Choroid plexus epithelial cell (primary cell): ENCODE measurements around the gene ANO4.
A peak's percentile ranks its signal among the peaks of the same experiment; 100 is the strongest.

ENCODE experiments used
- DNase-seq: peaks from one replicate; pipeline ENCODE4 v3.0.0-alpha.2; 2010; ENCODE audit warnings: low read depth
- H3K4me3 ChIP-seq: 2 replicates; pipeline ENCODE4 v1.5.1; 2011; ENCODE audit warnings: low read depth, mild to moderate bottlenecking, control low read depth, low read length, moderate library complexity
- CTCF ChIP-seq: conservative IDR thresholded peaks from 2 replicates; pipeline ENCODE4 v1.5.1; 2011; ENCODE audit warnings: low read depth, mild to moderate bottlenecking, control low read depth, inconsistent platforms, low read length, moderate library complexity

Gene ANO4

GRCh38 chr12:100794441-100795173 lies at the start of gene ANO4:
ANO4 (plus strand) TSS chr12:100794776; CDS start chr12:100901786, 107,010 bp downstream.
- DNase-seq = peak; percentile 28
- TF ChIP-seq CTCF = no peak
- H3K4me3 ChIP-seq = peak within 1 kb of the TSS; percentile 42

GRCh38 chr12:100745378-100746071 lies 49.1 kb upstream of the ANO4 start:
- DNase-seq = no peak
- no peak overlapping the region for H3K4me3 ChIP-seq
- no peak for TF ChIP-seq CTCF

- TF ChIP-seq CTCF = no peak
- DNase-seq = no peak
- no peak overlapping the region for H3K4me3 ChIP-seq
These were observed 41.7 kb upstream of the ANO4 start for GRCh38 chr12:100752841-100753240.

- H3K4me3 ChIP-seq = no peak overlapping the region
- no peak for DNase-seq
- TF ChIP-seq CTCF = no peak
These were observed 40.7 kb upstream of the ANO4 start for GRCh38 chr12:100753837-100754236.

GRCh38 chr12:100755186-100755585 lies 39.4 kb upstream of the ANO4 start:
- no peak for TF ChIP-seq CTCF
- DNase-seq = no peak
- H3K4me3 ChIP-seq = no peak overlapping the region

- no peak for TF ChIP-seq CTCF
- no peak overlapping the region for H3K4me3 ChIP-seq
- DNase-seq = no peak
These were observed 36.5 kb upstream of the ANO4 start for GRCh38 chr12:100758083-100758482.
